HG03196 (cell line): ENCODE results near the gene SIAE.

Experiments used
- ATAC-seq: cut with Tn5 transposase; IDR thresholded peaks from one replicate; pipeline ENCODE4 v1.9.1; 2021; ENCODE audit not compliant: unreplicated experiment

Gene SIAE

DNA sequence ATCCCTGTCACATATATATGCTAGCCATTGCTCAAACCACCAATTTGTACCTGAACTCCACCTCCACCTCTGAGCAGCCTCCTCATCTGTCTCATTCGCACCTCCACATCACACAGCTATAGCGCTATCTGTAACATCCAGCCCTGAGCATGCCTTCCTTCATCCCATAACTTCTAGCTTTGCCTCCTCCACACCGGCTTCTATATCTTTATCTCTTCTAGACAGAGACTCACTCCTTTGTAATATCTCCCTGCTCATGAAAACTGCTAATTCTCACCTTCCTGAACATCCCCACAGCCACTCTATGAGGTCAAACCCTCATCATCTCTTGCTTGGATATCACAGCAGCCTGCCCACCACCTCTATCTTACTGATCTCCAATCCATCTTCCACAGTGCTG is 5.9 kb downstream of the SIAE start:
- no peak for ATAC-seq

DNA sequence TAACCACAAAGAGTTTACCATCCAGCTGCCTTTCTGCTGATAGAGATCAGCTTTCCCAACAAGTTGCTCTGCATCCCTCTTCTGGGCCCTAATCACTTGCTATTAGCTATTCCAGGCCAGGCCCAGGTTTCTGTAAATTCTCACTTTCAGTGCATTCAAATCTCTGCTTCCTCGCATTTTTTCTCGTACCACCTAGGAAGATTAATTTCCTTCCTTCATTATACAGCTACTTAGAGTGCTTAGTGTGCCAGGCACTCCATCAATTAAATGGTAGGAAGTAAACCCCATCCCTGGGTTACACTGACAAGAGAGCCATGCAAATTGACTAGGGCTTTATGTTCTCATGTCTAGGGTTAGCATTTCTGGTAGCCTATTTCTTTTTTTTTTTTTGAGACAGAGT is 9.7 kb downstream of the SIAE start:
- no peak for ATAC-seq

DNA sequence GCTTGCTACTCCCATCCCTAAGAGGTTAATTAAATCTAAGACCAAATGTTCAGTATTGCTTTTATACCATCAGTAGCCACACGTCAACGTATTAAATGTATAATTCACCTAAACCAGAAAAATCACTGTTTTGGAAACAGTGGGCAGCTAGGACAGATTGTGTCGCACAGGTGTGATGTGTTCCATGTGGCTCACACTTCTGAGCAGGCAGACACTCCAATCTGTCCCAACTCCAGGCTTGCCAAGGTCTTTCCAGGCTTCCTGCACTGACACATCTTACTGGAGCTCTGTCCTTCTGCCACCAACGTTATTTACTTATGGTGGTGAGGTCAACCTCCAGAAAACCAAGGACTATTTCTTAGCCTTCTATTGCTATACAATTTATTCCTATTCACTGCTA is 11.4 kb downstream of the SIAE start:
- ATAC-seq = no peak

DNA sequence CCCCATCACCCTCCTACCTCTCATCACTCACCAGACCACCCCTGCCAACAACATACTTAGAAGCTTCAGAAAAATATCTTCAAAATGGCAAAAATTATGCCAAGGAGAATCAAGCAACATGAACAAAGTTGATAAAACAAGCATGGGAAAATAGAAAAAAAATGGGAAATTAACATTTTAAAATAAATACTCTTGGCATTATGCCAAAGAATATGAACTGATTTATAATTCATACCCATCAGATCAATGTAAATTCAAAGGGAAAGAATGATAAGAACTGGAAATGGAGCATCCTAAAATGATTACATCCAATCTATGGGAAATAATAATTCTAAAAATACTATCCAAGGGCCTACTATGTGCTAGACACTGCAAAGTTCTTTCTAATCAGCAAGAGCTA is 12.0 kb downstream of the SIAE start:
- ATAC-seq = no peak

DNA sequence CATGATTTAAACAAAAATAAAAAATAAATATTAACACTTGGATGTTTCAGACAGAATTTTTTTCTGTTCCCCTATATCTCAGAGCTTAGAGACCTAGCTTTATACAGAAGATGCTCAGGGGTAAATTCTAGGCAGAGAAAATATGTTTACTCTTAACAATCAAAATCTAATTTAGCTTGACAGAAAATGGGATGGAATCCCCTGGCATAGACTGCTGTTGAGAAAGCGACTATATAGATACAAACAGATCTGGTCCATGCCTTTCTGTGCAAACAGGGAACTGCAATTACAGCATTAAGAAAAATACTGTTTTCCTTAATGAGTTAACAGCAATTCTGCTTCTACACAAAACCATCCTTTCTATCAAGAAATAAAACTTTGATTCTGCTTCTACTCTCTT is 14.6 kb downstream of the SIAE start:
- ATAC-seq = no peak

DNA sequence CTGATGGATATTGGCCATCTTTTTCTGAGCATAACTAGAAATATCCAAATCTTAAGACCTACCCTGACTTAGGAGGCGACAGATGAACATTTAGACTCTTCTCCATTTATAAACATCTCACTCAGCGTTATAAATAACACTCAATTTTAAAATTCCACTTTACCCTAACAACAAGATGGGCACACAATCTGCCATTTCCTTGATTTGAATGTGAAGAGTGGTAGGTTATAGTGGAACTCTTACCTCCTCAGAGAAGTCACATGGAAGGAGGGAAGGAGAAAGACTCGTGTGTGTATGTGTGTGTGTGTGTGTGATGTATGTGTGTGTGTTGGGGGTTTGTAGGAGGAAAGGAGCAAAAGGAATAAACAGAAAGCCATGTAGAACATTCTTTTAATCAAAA is 15.0 kb downstream of the SIAE start:
- ATAC-seq = no peak

DNA sequence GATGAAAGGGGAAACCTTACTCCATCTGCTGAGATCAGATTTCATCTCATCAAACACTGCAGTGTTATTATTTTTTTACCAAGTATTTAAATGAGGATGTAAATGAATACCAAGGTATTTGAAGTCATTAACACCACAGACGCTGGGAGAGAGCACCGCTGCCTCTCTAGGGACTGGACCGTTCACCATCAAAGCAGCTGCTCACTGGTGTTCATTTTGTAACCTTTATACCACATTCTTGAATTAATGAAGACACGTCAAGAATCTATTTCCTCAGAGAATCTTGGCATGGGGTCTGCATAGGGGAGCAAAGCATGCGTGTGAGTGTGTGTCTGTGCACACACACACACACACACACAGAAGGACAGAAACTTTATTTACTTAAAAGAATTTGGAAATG is 15.6 kb downstream of the SIAE start:
- no peak for ATAC-seq

DNA sequence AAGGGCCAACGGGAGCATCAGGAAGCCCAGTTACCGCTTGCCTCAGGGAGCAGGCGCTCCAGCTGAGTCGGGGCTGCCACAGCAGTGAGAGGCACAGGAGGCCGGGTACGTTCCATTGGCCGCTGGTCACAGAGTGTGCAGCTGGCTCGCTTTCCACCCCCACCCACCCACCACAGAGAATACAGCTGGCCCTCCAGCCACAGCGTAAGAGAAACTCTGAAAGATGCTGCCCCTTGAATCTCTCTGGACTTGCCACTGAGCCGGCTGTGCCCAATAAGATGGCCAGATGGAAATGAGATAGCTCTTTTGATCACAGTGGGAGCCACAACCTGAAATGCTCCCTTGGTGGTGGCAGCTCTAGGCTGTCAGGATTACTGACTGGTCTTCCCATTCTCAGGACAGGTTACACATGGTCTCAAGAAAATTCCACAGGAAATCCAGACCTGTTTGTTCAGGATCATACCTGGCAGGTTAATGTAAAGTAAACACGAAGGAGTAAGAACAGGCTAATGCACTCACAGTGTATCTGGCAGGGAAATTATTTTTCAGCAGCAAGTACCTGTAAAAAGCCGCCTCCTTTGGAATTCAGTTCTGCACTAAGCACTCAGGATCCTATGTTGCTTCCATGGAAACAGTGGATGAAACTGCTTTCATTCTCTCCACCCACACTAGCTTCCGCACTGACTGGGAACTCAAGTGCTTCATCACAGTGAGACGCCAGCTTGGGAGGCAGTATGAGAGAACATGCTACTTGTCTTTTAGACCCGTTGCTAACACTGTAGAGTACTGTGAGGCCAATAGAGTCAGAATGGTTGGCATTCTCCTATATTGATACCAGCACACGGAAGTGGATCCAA is 16.5 kb downstream of the SIAE start:
- no peak for ATAC-seq

DNA sequence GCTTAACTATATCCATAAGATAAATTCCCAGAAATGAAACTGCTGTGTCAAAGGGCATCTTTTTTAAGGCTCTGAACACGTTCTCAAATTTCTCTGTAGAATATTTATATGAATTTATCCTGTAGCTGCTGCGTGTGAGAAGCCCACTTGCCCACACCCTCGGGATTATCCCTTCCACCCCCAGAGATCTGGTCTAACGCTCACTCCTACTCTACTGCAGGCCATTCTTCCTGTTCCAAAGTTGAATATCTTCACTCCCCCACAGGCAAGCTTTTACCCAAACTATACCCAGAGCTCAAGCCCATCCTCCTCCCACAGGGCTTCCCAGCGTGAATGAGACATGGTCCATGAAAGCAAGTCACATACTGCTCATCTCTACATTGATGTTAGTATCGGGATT is 24.9 kb downstream of the SIAE start:
- no peak for ATAC-seq

DNA sequence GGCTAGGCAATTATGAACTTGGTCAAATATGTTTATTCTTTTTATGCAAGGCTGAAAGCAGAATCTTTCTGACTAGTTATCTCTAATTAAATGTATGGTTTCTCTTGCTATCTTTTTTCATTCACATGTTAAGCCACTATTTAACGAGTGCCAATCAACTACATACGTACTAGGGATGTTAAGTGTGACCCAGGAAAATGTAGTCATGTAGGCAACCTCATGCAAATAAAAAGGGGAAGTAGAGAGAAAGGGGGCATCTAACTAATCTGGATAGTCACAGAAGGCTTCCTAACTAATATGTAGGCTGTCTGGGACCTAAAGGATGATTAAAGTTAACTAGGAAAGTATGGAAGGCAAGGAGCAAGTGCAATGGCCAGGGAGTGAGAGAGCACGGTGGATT is 27.4 kb downstream of the SIAE start:
- no peak for ATAC-seq

DNA sequence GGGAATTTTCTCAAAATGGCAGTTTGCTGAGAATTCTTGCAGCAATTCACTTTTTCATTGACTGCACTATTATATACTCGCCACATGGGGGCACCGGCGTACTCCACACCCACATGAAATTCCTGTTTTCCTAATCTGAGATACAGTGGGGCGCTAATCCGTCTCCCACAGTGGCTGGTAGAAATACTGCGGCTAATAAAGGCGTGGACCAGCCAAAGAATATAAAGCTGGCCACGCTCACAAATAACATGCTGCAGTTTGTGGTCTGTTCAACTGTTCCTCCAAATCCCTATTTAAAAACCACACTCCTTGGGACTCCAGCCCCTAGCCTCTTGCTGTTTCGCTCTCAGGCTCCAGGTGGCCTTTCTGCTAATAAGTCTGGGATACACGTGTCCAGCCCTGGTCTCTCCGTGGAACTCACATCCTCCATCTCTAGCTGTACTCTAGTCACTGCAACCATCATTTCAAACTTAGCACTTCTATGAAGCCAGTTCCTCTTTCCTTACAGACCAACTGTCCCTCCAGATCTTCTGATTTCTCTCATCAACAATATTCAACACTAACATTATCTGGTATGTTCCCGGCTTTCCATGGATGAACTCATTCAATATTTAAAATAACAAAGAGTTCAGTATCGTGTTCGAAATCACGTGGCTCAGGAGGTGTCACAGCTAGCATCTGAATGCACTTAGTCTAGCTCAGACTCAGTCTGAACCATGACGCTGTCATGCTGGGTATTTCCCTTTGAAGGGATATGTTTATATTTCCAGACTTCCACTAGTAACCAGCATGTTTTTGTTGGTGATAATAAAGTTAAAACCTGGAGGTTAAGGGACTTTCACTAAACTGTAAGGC is 28.9 kb downstream of the SIAE start:
- peak; percentile 67 for ATAC-seq

DNA sequence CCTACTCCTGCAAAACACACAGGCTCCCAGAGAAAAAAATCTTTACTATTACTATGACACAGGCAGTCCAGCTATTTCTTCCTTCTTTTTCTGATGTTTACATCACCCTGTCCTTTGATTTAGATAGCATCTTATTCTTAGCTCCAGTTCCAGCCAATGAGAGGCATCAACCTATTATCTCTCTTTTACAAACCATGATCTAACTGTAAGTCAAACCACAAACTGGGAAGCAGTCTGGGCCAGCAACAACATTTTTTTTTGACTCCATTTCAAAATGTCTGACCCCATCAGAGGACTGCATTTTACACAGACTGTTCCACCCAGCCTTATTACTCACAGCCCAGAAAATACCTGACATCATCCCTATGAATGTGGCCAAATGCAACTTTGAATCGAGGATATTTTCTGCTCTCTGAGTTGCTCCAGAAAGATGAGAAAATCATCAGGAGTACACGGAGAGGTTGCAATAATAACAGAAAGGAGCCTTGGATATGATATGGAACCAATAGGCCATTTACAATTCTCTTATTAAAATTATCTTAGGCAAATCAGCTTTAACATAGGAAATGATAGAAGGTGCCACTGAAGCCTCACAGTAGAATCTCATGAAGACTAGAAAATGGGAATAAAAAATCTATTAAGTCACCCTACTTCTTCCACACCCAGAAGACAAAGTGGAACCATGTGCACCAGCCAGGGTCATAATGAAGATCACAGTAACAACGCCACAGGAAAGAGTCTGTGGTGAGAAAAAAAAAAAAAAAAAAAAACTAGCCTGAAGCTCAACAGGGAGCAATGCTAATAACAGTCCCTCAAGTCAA is 29.7 kb downstream of the SIAE start:
- ATAC-seq = no peak

DNA sequence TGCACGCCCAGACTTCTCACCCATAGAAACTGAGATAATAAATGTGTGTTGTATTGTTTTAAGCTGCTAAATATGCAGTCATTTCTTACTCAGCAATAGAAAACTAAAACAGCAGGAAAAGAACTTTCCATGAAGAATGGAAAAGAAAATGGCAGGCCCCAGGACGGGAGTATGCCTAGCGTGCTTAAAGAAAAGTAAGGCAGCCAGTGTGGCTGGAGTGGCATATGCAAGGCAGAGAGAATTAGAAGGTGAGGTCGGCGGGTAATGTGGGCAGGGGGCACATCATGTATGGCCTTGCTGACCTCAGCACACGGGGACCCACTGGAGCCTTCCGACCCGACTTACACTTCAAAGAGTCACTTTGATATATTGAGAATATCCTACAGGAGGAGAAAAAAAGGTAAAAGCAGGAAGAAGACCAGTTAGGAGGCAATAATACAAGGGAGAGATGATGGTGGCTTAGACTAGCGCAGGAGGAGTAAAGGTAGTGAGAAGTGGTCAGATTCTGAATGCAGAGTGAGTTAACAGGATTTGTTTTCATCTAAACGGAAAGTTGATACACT is 30.4 kb downstream of the SIAE start:
- no peak for ATAC-seq

DNA sequence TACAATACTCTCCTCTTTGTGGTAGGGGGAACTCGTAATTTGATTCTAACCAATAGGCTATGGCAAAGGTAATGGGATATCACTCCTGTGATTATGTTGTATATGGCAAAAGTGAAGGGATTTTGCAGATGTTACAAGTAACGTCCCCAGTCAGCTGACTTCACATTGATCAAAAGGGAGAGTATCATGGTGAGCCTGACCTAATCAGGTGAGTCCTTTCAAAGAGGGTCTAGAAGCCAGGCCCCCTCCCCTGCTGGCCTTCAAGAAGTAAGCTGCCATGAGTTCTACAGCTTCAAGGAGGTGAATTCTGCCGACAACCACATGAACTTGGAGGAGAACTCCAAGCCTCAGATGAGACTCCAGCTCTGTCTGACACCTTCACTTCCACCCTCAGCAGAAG is 30.9 kb downstream of the SIAE start:
- no peak for ATAC-seq

DNA sequence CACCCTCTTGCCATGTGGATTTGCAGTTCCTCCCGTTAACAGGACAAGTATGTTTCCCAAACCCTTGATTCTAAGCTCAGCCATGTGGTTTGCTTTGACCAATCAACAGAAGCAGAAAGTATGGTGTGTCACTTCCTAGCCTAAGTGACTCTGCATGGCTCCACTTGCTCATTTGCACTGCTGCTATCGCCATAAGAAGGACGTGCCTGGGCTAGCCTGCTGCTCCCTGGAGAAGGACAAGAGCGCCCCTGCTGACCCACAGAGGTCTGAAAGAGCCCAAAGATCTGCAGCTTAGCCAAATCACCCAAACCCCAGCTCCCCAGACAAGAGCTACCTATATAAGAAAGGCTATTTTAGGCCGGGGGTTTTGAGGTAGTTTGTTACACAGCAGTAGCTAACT is 32.9 kb downstream of the SIAE start:
- no peak for ATAC-seq

DNA sequence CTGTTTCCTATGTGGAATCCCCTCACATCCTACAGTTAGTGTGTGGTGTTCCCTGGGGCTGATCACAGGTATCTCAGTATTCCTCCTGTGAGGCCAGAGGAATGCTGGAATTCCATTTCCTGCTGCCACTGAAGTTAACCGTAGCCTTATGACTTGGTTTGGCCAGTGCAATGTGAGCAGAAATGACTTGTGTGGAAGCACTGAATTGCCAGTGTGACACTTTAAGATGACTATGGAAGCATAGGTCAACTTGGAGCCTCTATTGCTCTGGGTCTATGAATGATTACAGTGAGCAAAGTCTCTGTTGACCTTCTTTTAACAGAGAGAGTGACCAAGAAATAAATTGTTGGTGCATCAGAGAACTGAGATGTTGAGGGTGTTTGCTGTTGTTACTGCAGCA is 34.4 kb downstream of the SIAE start:
- ATAC-seq = no peak

DNA sequence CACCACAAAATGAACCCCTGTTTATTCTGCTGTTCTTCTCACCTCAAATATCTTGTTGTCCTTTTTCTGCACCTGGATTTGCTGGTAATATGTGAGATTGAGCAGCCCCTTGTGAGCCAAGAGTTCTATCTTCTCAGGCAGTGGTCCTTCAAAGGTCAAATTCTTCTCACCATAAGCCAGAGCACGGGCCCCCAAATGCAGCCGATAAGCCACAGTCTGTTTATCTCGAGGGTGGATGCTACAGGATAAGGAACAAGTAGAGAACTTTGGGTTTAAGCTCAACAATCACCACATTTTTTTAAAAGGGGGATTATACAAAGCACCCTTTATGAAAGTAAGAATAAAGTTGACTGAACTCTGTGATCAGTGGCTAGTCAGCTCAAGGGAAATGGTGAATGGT is 35.0 kb downstream of the SIAE start:
- no peak for ATAC-seq

DNA sequence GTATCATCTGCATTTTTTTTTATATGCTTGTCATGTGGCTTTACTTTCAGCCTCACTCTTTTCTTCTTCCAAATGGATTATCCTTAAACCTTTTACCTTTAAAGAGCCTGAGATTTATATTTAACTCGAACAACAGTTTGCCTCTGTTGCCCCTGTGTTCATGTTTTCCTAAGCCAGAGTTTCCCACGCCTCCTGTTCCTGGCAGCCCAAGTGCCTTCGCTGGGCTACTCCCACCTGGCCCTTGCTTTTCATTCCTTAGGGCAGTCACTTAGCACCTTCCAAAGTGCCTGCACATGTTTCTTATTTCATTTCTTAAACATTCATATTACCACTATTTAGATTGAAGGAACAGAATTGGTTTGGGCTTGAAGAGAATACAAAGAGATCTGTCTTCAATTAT is 37.6 kb downstream of the SIAE start:
- no peak for ATAC-seq

DNA sequence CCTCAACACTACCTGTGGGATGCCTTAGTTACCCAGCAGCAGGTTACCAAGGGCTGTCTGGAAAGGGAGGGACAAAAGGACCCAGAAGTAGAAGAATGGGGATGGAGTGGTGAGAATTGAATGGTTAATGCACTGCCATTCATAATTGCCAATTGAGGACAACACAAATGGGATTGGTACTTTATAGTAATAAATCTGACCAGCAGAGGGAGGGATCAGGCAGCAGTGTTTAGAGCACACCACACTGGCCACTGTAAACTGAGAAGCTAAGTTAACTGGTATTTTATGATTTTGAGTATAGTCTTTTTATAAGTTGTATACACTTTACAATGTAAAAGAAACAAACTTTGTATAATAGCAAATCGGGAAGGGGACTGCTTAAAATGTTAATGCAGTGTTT is 40.2 kb downstream of the SIAE start:
- no peak for ATAC-seq

DNA sequence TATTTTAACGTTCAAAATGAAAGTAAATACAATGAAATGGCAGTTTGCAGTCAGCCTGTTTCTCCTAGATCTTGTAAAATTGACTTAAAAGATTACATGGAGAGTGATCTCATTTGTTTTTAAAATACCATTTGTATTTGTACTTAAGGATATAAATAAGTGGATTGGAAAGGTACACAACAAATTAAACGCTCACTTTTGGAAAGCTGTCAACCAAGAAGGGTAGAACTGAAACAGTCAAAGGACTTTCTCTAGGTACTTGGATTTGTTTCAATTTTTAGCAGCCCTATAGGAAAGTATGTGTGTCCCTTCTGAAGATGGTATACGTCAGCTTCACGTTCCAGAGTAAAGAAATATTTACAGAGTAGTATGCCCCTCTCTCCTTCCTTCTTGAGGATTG is 43.6 kb downstream of the SIAE start:
- no peak for ATAC-seq

DNA sequence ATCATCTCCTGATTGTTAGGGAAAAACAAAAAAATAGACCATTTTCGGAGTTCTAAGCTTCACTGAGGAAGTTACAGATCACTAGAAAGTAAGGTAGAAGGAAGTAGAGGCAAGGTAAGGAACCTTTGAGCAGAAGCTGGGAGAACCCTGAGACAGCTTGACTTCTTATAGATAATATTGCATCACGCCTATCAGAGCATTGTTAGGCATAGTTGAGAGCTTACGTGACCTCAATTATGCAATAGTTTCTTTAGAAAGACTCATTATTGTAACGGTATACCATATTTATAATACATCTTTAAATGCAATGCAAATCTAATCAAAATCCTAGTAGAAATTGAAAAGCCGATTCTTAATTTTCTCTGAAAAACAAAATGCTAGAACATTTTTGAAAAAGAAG is 46.0 kb downstream of the SIAE start:
- no peak for ATAC-seq
